Stomach smooth muscle (tissue), 2 donors: ENCODE data around the gene IFNGR1.

ENCODE experiments used
- H3K27ac ChIP-seq: one replicate; pipeline ENCODE4 v1.7.0; 2013; ENCODE audit warnings: mild to moderate bottlenecking, low read length, inconsistent platforms
- H3K27me3 ChIP-seq, 2 donors: one replicate each; pipeline ENCODE4 v1.7.0; 2013; ENCODE audit warnings: low read length in 2 of 2; ENCODE audit not compliant: insufficient read depth in 2 of 2, control insufficient read depth in 1 of 2
- H3K36me3 ChIP-seq, 2 donors: one replicate each; pipeline ENCODE4 v1.7.0; 2013; ENCODE audit warnings: low read length in 2 of 2; ENCODE audit not compliant: control insufficient read depth in 2 of 2, insufficient read depth in 2 of 2
- H3K4me1 ChIP-seq: one replicate; pipeline ENCODE4 v1.7.0; 2013; ENCODE audit warnings: low read length; ENCODE audit not compliant: control insufficient read depth, insufficient read depth
- H3K4me3 ChIP-seq, 2 donors: one replicate each; pipeline ENCODE4 v1.7.0; 2013; ENCODE audit warnings: low read length in 2 of 2
- H3K9ac ChIP-seq, 2 donors: one replicate each; pipeline ENCODE4 v1.7.0; 2013; ENCODE audit warnings: low read length in 2 of 2, mild to moderate bottlenecking in 1 of 2
- H3K9me3 ChIP-seq, 2 donors: one replicate each; pipeline ENCODE4 v1.7.0; 2013; ENCODE audit warnings: low read length in 2 of 2; ENCODE audit not compliant: control insufficient read depth in 2 of 2
- donor health status: healthy.
- donor health status: Pancreatic carcinoma.

The IFNGR1 gene

DNA sequence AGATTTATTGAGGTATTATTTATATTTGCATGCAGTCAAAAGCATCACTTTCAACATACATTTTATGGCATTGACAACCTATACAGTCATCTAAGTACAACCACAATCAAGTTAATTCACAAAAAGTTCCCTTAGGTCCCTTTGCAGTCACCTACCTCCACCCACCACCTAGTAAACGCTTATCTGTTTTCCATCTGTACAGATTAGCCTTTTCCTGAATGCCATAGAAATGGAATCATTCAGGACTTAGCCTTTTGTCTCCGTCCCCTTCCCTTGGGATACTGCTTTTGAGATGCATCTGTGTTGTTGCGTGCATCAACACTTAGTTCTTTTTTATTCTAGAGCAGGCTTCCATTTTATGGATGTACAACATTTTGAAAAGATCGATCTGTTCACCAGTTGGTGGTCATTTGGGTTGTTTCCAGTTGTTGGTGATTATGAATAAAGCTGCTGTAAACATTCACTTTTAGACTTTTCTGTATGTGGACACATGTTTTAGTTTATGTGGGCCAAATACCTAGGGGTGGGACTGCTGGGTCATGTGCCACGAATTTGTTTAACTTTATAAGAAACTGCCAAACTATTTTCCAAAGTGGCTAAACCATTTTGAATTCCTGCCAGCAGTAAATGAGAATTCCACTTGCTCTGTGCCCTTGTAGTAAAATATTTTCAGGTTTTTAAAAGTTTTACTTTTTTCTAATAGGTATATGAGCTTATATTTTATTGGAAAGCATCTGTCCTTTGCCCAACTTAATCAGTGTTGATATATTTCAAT is 17.6 kb upstream of the IFNGR1 start:
- Histone ChIP-seq H3K36me3 (no peaks in the 10 kb centered on the region), H3K27me3 (no peaks in the 10 kb centered on the region), H3K4me3 (no peak overlapping the region), H3K27ac (no peak overlapping the region), H3K9me3 (no peaks in the 10 kb centered on the region), H3K9ac (no peak overlapping the region), H3K4me1 (no peaks in the 10 kb centered on the region)

DNA sequence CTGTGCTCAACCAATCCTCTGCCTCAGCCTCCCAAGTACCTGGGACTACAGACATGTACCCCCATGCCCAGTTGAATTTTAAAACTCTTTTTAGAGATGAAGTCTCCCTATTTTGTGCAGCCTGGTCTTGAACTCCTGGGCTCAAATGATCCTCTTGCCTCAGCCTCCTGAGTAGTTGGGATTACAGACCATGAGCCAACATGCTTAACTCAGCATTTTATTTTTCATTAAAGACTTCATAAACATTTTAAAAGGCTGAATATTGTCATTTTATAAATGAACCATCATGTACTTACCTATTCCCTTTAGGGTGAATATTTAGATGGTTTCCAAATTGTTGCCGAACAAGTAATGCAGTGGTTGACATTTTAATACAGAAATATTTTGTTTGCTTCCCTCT is 16.5 kb upstream of the IFNGR1 start:
- H3K36me3 ChIP-seq: no peaks in the 10 kb centered on the region
- H3K9ac ChIP-seq: no peak overlapping the region
- H3K9me3 ChIP-seq: no peaks in the 10 kb centered on the region
- H3K4me3 ChIP-seq: no peak overlapping the region
- no peaks in the 10 kb centered on the region for H3K4me1 ChIP-seq
- H3K27ac ChIP-seq: no peak overlapping the region
- H3K27me3 ChIP-seq: no peaks in the 10 kb centered on the region

DNA sequence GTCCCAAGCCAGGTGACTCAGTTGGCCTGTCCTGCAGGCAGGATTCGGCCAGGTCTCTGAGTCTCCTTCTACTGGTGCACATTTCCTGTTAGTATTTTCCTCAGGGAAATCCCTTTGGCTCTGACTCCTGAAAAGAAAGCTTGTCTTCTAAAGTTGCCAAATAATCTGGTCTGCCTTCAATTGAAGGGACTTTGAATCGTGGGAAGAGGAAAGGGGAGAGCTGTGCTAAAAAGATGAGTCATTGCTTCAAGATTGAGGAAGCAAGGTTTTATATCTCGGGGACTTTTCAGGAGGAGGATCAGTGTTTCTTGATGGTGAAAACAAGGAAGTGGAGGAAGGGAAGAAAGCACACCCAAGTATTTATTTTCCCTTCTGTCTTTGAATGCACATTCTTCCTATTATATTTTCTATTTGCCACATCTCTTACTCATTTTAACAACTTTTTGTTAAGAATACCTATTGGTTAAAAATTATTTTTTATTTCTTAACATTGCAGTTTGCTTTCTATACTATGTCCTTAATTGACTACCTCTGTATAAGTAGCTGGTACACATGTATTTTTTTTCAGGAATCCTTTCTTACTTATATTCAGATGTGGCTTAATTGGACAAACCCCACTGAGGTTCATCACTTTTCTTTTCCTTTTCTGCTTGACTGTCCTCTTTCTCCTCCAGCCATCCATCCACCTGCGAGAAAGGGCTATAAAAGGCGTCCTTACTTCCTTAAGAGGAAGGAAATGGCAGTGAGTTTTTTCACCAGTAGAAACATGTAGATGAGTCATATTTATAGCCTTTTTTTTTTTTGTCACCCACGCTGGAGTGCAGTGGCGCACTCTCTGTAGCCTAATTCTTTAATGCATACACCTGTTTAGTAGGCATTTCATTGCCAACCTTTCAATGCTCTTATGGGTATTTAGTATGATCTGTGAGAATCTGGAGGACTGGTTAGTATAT is 15.0 kb upstream of the IFNGR1 start:
- no peaks in the 10 kb centered on the region for H3K27me3 ChIP-seq
- no peak overlapping the region for H3K9ac ChIP-seq
- no peak overlapping the region for H3K27ac ChIP-seq
- H3K9me3 ChIP-seq: no peaks in the 10 kb centered on the region
- H3K36me3 ChIP-seq: no peaks in the 10 kb centered on the region
- no peaks in the 10 kb centered on the region for H3K4me1 ChIP-seq
- H3K4me3 ChIP-seq: no peak overlapping the region

DNA sequence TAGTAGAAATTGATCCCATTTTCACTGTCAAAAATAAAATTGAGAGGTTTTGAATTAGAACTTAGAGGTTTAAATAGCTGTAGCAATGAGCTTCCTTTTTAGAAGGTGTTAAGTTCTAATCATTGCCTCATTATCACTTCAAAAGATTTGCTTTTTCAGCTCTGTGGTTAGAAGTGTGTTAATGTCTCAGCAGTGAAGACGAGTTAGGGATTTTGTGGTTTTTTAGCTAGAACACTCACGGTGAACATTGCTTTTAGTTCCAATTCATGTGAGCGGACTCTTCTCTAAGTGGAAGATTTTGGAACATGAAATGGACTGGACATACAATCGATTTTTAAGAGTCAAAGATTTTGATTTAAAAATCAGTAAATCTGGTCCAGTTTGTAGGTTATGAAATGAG is 12.7 kb upstream of the IFNGR1 start:
- no peaks in the 10 kb centered on the region for H3K4me1 ChIP-seq
- no peaks in the 10 kb centered on the region for H3K9me3 ChIP-seq
- no peaks in the 10 kb centered on the region for H3K36me3 ChIP-seq
- H3K4me3 ChIP-seq: no peak overlapping the region
- no peak overlapping the region for H3K27ac ChIP-seq
- H3K27me3 ChIP-seq: no peaks in the 10 kb centered on the region
- no peak overlapping the region for H3K9ac ChIP-seq

DNA sequence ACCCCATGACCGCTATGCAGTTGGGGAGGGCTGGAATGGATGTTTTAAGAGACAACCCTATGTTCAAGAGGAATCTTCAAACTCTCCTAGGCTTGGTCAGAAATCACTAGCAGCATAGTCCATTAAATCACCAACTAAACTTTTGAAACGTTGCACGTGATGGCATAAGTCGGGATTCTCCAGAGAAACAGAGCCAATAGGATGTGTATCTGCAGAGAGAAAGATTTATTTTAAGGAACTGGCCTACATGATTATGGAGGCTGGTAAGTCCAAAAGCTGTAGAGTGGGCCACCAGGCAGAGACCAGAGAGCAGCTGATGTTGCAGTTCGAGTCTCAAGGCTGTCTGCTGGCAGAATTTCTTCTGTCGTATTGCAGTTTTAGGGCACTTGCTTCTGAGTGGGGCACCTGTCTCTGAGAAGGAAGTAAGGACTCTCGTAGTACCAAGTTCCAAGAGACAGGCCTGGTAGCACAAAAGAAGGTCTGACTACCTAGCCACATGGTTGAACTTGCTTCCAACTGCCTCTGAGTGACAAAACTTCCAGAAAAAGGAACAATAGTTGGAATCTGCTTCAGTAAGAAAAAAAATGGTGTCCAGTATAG is 11.9 kb upstream of the IFNGR1 start:
- H3K4me1 ChIP-seq: no peaks in the 10 kb centered on the region
- no peak overlapping the region for H3K4me3 ChIP-seq
- no peaks in the 10 kb centered on the region for H3K27me3 ChIP-seq
- no peaks in the 10 kb centered on the region for H3K9me3 ChIP-seq
- no peak overlapping the region for H3K9ac ChIP-seq
- H3K36me3 ChIP-seq: no peaks in the 10 kb centered on the region
- H3K27ac ChIP-seq: no peak overlapping the region

DNA sequence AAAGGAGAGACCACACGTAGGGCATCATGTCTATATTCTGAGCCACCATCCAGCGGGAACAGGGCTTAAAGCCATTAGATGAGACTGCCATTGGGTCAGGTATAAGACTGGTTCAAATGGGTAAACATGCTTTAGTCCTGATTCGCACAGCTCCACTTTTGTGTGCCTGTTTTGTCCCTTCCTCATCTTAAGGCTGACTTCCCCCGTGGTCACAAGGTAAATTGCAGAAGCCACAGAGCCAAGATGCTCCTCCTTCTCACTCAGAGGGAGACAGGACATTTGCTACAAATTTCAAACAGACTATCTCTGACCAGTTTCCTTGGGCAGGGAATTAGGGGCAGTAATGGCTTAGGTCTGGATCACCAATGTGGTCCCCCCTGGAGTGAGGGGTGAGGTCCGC is 11.4 kb upstream of the IFNGR1 start:
- Histone ChIP-seq H3K4me1 (no peaks in the 10 kb centered on the region), H3K4me3 (no peak overlapping the region), H3K9me3 (no peaks in the 10 kb centered on the region), H3K27ac (no peak overlapping the region), H3K36me3 (no peaks in the 10 kb centered on the region), H3K27me3 (no peaks in the 10 kb centered on the region), H3K9ac (no peak overlapping the region)

DNA sequence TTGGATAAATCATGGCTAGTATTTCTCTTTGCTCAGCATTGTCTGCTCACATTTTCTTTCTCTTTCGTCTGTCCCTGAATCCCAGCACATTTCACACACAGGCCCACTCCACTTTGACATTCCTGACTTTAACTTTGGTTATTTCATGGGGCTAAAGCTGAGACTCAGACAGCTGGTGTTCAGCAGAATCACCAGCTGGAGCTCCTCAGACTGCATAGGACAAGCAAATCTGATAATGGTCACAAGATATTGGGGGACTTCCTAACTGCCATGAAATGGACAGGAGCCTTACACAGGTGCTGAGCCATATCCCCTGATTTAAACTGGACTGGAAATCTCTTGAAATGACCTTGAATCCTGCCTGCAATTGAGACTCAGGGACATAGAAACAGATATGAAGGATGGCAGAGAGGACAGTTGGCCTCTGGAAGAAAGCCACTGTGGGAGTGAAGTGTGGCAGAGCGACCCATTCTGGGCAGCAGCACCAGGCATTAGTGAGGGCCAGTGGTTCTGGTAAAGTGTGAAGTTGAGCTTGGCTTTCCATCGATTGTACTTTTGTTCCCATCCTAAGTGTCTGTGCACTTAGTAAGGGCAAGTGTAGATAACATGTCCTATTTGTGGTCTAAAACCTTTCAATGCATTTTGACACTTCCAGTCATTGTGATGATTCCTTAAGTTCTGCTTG is 10.0 kb upstream of the IFNGR1 start:
- Histone ChIP-seq H3K27ac (no peak overlapping the region), H3K4me1 (no peaks in the 10 kb centered on the region)

DNA sequence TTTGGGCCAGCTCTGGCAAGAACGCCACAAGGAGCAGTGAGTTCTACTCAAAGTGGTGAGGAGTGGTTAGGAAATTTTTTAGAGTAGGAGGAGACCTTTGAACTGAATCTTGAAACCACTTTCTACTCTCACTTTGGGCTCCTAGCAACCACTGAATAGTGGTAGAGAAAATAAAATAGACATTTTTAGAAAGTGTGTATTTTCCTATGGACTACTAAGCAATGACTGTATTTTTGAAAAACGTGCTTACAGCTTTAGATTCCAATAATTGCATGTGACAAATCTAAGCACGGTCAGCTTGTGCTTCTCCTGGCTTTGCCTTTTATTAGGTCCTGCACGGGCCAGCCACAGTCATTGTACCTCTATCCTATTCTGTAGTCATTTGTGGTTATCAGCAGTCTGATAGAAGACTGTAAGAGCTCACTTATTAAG is 8.7 kb upstream of the IFNGR1 start:
- Histone ChIP-seq H3K9ac (no peak overlapping the region), H3K4me1 (no peaks in the 10 kb centered on the region), H3K27me3 (no peaks in the 10 kb centered on the region), H3K36me3 (no peaks in the 10 kb centered on the region), H3K4me3 (no peak overlapping the region), H3K9me3 (no peaks in the 10 kb centered on the region), H3K27ac (no peak overlapping the region)

More for the DNA sequence above, 10.0 kb upstream of the IFNGR1 start:
- Histone ChIP-seq H3K9me3 (no peaks in the 10 kb centered on the region), H3K36me3 (no peaks in the 10 kb centered on the region), H3K27me3 (no peaks in the 10 kb centered on the region), H3K4me3 (no peak overlapping the region), H3K9ac (no peak overlapping the region)

DNA sequence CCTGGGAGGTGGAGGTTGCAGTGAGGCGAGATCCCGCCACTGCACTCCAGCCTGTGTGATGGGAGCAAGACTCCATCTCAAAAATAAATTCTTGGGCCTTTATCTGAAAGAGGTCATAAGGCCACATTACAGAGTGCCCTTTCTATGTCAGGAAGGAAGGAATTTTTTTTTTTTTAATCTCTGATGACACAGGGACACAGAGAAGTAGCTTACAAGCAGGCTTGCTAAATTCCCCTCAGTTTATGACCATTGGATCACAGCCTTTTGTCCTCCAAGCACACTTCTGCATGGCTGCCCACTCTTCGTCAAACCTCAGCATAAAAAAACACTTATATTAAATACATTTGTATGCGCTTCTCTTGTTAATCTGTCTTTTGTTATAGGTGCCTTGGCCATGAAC is 7.5 kb upstream of the IFNGR1 start:
- Histone ChIP-seq H3K4me1 (no peaks in the 10 kb centered on the region), H3K27me3 (no peaks in the 10 kb centered on the region), H3K27ac (no peak overlapping the region), H3K9ac (no peak overlapping the region), H3K4me3 (no peak overlapping the region), H3K9me3 (no peaks in the 10 kb centered on the region), H3K36me3 (no peaks in the 10 kb centered on the region)

DNA sequence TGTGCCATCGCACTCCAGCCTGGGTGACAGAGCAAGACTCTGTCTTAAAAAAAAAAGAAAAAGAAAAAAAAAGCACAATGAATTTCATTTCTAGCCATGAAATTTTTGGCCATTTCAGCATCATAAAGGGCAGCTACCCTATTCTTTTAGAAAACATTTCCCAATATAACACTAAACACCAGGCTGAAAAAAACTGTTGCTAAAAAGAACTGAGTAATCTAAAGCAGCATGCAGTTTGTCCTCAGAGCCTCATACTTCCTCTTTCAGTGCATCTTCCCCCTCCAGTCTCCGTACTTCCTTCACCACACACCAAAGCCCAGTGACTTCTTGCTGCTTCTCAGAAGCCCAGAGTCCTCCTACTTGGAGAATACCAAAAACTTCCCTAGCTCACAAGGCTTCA is 5.6 kb upstream of the IFNGR1 start:
- Histone ChIP-seq H3K9ac (no peak overlapping the region), H3K4me1 (no peaks in the 10 kb centered on the region), H3K9me3 (no peaks in the 10 kb centered on the region), H3K27me3 (no peaks in the 10 kb centered on the region), H3K36me3 (no peaks in the 10 kb centered on the region), H3K27ac (no peak overlapping the region), H3K4me3 (no peak overlapping the region)
